ENCODE data around the gene PRSS50.
A peak's percentile ranks its signal among the peaks of the same experiment; 100 is the strongest.

The PRSS50 gene

DNA sequence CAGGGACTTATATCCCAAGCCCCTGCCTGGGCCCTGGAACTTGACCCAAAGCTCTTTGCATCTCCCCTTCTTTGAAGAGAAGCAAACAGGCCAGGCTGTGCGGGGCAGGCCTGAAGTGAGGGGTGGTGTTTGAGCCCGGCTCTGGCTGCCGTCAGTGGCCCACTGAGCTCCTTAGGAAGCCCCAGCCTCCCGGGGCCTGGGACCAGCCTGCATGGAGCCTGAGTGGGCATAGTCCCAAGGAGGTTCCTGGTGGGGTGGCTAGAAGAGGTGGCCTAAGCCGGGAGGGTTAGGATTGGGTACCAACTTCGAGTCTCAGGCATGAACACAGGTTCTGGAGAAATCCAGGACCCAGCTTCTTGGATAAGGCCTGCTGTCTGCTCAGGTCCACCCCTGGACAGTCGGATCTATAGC is 10.1 kb downstream of the PRSS50 start:
- Histone ChIP-seq H2BK5ac (ENCODE audit: low read length) (no peak overlapping the region), H3K9me3 (replicated peaks in 1 of 2; ENCODE audit: control insufficient read depth in 2 of 2, insufficient read depth in 1 of 2, low read depth in 1 of 2, low read length in 2 of 2) (no peaks in the 10 kb centered on the region), H2AFZ (ENCODE audit: low read length) (no peak overlapping the region), H3K9ac (ENCODE audit: low read depth, low read length, poor library complexity) (peak overlapping the region; percentile 22), H3K14ac (ENCODE audit: low read length) (no peak overlapping the region), H3K4me2 (ENCODE audit: insufficient read depth, low read length, poor library complexity, severe bottlenecking) (no peak overlapping the region), H3K4me3 (ENCODE audit: low read length in 2 of 2) (no peak overlapping the region), H2BK15ac (ENCODE audit: low read length) (no peak overlapping the region), H3K27ac (replicated peaks; ENCODE audit: low read length) (no peak overlapping the region), H3K4ac (ENCODE audit: low read length) (no peak overlapping the region), H3K79me1 (ENCODE audit: low read depth, low read length) (no peaks in the 10 kb centered on the region), H3K27me3 (ENCODE audit: control insufficient read depth in 3 of 3, insufficient read depth in 3 of 3, low read depth in 1 of 3, low read length in 3 of 3) (peaks cover 0 to 11% (median 2%) of the 10 kb centered on the region in 3 experiments), H3K18ac (ENCODE audit: low read length) (no peak overlapping the region), H4K8ac (ENCODE audit: low read depth, low read length) (no peak overlapping the region), H3K4me1 (ENCODE audit: control insufficient read depth in 2 of 2, insufficient read depth in 1 of 2, low read depth in 1 of 2, low read length in 2 of 2) (peaks cover 0 to 9% of the 10 kb centered on the region in 2 donors), H3K23ac (ENCODE audit: low read depth, low read length, poor library complexity) (no peak overlapping the region), H4K91ac (ENCODE audit: low read depth, low read length, poor library complexity) (no peak overlapping the region), H2AK5ac (ENCODE audit: low read depth, low read length) (peak overlapping the region; percentile 86), H3K36me3 (replicated peaks in 1 of 2; ENCODE audit: control insufficient read depth in 2 of 2, insufficient read depth in 2 of 2, low read length in 2 of 2) (no peaks in the 10 kb centered on the region), H2BK12ac (ENCODE audit: low read length) (no peak overlapping the region), H2BK120ac (ENCODE audit: low read depth, low read length) (no peak overlapping the region)
- no peak for DNase-seq (ENCODE audit: low spot score)
- WGBS, 2 donors (ENCODE audit: extremely low coverage in 2 of 2, insufficient read length in 2 of 2, insufficient replicate concordance in 1 of 2) = no CpG with 5 or more reads among the region's 7 CpGs

GRCh38 chr3:46706771-46707582 is 10.7 kb downstream of the PRSS50 start:
- no peak for DNase-seq (ENCODE audit: low spot score)

DNA sequence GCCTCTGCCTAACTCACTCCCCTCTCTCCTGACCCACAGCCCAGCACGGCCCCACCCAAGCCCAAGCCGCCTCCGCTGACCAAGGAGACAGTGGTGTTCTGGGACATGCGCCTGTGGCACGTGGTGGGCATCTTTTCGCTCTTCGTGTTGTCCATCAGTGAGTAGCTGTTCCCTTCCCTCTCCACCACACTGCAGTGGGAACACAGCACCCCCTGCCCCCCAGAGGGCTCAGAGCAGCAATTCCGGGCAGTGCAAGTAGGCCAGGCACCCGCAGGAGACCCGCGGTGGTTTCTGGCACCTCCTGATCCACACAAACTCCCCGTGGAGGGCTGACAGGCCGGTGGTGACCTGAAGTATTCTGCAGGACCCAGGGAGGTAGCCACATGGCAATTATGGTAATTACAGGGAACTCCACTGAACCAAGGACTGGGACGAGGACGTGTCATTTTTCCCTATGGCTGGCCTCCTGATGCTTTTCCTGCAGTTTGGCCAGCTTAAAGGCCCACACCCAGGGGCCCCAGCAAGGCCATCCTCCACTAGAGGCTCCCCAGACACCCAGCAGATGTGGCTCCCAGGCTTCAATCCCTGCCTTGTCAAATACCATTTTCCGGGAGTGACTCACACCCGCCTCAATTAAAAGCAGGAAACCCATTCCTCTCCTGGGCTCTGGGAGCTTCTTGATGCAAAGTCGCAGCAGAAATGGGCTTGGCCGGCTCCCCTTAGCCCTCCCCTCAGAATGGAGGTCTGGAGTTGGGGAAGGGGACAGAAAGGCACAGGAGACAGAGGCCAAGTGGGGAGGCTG is 11.7 kb downstream of the PRSS50 start:
- Histone ChIP-seq H3K4me1 (ENCODE audit: control insufficient read depth in 2 of 2, insufficient read depth in 1 of 2, low read depth in 1 of 2, low read length in 2 of 2) (peaks cover 2 to 9% of the 10 kb centered on the region in 2 donors), H3K9me3 (replicated peaks in 1 of 2; ENCODE audit: control insufficient read depth in 2 of 2, insufficient read depth in 1 of 2, low read depth in 1 of 2, low read length in 2 of 2) (no peaks in the 10 kb centered on the region), H3K27ac (replicated peaks; ENCODE audit: low read length) (no peak overlapping the region), H2AK5ac (ENCODE audit: low read depth, low read length) (no peak overlapping the region), H3K14ac (ENCODE audit: low read length) (no peak overlapping the region), H2BK12ac (ENCODE audit: low read length) (no peak overlapping the region), H3K9ac (ENCODE audit: low read depth, low read length, poor library complexity) (no peak overlapping the region), H2BK120ac (ENCODE audit: low read depth, low read length) (no peak overlapping the region), H3K79me1 (ENCODE audit: low read depth, low read length) (no peaks in the 10 kb centered on the region), H2BK15ac (ENCODE audit: low read length) (no peak overlapping the region), H3K23ac (ENCODE audit: low read depth, low read length, poor library complexity) (no peak overlapping the region), H4K91ac (ENCODE audit: low read depth, low read length, poor library complexity) (no peak overlapping the region), H3K18ac (ENCODE audit: low read length) (no peak overlapping the region), H3K4ac (ENCODE audit: low read length) (no peak overlapping the region), H3K36me3 (replicated peaks in 1 of 2; ENCODE audit: control insufficient read depth in 2 of 2, insufficient read depth in 2 of 2, low read length in 2 of 2) (no peaks in the 10 kb centered on the region), H2AFZ (ENCODE audit: low read length) (no peak overlapping the region), H3K4me3 (ENCODE audit: low read length in 2 of 2) (no peak overlapping the region), H3K4me2 (ENCODE audit: insufficient read depth, low read length, poor library complexity, severe bottlenecking) (no peak overlapping the region), H2BK5ac (ENCODE audit: low read length) (no peak overlapping the region), H3K27me3 (ENCODE audit: control insufficient read depth in 3 of 3, insufficient read depth in 3 of 3, low read depth in 1 of 3, low read length in 3 of 3) (peaks cover 0 to 26% (median 6%) of the 10 kb centered on the region in 3 experiments), H4K8ac (ENCODE audit: low read depth, low read length) (no peak overlapping the region)
- no peak for DNase-seq (ENCODE audit: low spot score)
- WGBS, 2 donors (ENCODE audit: extremely low coverage in 2 of 2, insufficient read length in 2 of 2, insufficient replicate concordance in 1 of 2) = no CpG with 5 or more reads among the region's 19 CpGs

More at GRCh38 chr3:46706771-46707582, 10.7 kb downstream of the PRSS50 start:
- Histone ChIP-seq H2BK120ac (ENCODE audit: low read depth, low read length) (no peak overlapping the region), H2BK12ac (ENCODE audit: low read length) (no peak overlapping the region), H3K4me2 (ENCODE audit: insufficient read depth, low read length, poor library complexity, severe bottlenecking) (no peak overlapping the region), H3K79me1 (ENCODE audit: low read depth, low read length) (no peaks in the 10 kb centered on the region), H2BK5ac (ENCODE audit: low read length) (no peak overlapping the region), H3K23ac (ENCODE audit: low read depth, low read length, poor library complexity) (peak overlapping the region; percentile 34), H3K14ac (ENCODE audit: low read length) (no peak overlapping the region), H3K4me1 (ENCODE audit: control insufficient read depth in 2 of 2, insufficient read depth in 1 of 2, low read depth in 1 of 2, low read length in 2 of 2) (peaks cover 0 to 9% of the 10 kb centered on the region in 2 donors), H3K27ac (replicated peaks; ENCODE audit: low read length) (no peak overlapping the region), H3K9me3 (replicated peaks in 1 of 2; ENCODE audit: control insufficient read depth in 2 of 2, insufficient read depth in 1 of 2, low read depth in 1 of 2, low read length in 2 of 2) (no peaks in the 10 kb centered on the region), H4K8ac (ENCODE audit: low read depth, low read length) (no peak overlapping the region), H3K27me3 (ENCODE audit: control insufficient read depth in 3 of 3, insufficient read depth in 3 of 3, low read depth in 1 of 3, low read length in 3 of 3) (peaks cover 0 to 17% (median 2%) of the 10 kb centered on the region in 3 experiments), H3K4me3 (ENCODE audit: low read length in 2 of 2) (no peak overlapping the region), H4K91ac (ENCODE audit: low read depth, low read length, poor library complexity) (no peak overlapping the region), H3K4ac (ENCODE audit: low read length) (no peak overlapping the region), H3K18ac (ENCODE audit: low read length) (peak overlapping the region; percentile 45), H3K9ac (ENCODE audit: low read depth, low read length, poor library complexity) (no peak overlapping the region), H2AK5ac (ENCODE audit: low read depth, low read length) (peak overlapping the region; percentile 86), H2AFZ (ENCODE audit: low read length) (no peak overlapping the region), H2BK15ac (ENCODE audit: low read length) (no peak overlapping the region), H3K36me3 (replicated peaks in 1 of 2; ENCODE audit: control insufficient read depth in 2 of 2, insufficient read depth in 2 of 2, low read length in 2 of 2) (no peaks in the 10 kb centered on the region)
- no CpG with 5 or more reads among the region's 13 CpGs for WGBS, 2 donors (ENCODE audit: extremely low coverage in 2 of 2, insufficient read length in 2 of 2, insufficient replicate concordance in 1 of 2)

DNA sequence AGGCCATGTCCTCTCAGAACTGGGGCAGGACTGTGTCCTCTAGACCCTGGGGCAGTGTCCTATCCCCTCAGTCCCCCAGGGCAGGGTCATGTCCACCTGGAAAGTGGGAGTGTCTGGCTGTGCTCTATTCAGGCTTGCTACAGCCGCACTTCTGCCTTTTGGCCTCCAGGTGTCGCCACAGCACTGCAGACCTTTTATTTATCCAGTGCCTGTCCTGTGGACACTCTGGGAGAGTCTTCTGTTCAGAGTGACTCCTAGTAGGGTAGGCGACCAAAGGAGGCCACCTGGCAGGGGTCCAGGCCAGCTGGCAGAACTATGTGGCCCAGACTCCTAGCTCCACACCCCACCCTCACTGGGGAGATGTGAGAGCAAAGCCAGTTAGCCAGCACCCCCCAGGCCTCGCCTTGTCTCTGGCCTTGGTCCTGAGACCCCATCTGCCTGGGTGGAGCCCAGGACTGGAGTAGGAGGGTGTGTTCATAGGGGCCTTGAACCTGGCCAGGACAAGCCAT is 12.6 kb downstream of the PRSS50 start:
- no peak overlapping the region for H2BK15ac ChIP-seq (ENCODE audit: low read length)
- no peak overlapping the region for H2BK12ac ChIP-seq (ENCODE audit: low read length)
- no peaks in the 10 kb centered on the region for H3K79me1 ChIP-seq (ENCODE audit: low read depth, low read length)
- no peak overlapping the region for H2BK120ac ChIP-seq (ENCODE audit: low read depth, low read length)
- no peak overlapping the region for H3K4me2 ChIP-seq (ENCODE audit: insufficient read depth, low read length, poor library complexity, severe bottlenecking)
- peak; percentile 78 for DNase-seq (ENCODE audit: low spot score)
- no peak overlapping the region for H2AFZ ChIP-seq (ENCODE audit: low read length)
- no CpG with 5 or more reads among the region's 4 CpGs for WGBS, 2 donors (ENCODE audit: extremely low coverage in 2 of 2, insufficient read length in 2 of 2, insufficient replicate concordance in 1 of 2)
- H3K4ac ChIP-seq (ENCODE audit: low read length) = no peak overlapping the region
- H3K4me3 ChIP-seq (ENCODE audit: low read length in 2 of 2) = no peak overlapping the region
- H3K18ac ChIP-seq (ENCODE audit: low read length) = no peak overlapping the region
- no peak overlapping the region for H3K23ac ChIP-seq (ENCODE audit: low read depth, low read length, poor library complexity)
- H3K9me3 ChIP-seq (replicated peaks in 1 of 2; ENCODE audit: control insufficient read depth in 2 of 2, insufficient read depth in 1 of 2, low read depth in 1 of 2, low read length in 2 of 2) = no peaks in the 10 kb centered on the region
- H3K27ac ChIP-seq (replicated peaks; ENCODE audit: low read length) = no peak overlapping the region
- no peak overlapping the region for H2AK5ac ChIP-seq (ENCODE audit: low read depth, low read length)
- H3K14ac ChIP-seq (ENCODE audit: low read length) = no peak overlapping the region
- H4K8ac ChIP-seq (ENCODE audit: low read depth, low read length) = no peak overlapping the region
- H3K9ac ChIP-seq (ENCODE audit: low read depth, low read length, poor library complexity) = no peak overlapping the region
- H3K36me3 ChIP-seq (replicated peaks in 1 of 2; ENCODE audit: control insufficient read depth in 2 of 2, insufficient read depth in 2 of 2, low read length in 2 of 2) = no peaks in the 10 kb centered on the region
- H2BK5ac ChIP-seq (ENCODE audit: low read length) = no peak overlapping the region
- H4K91ac ChIP-seq (ENCODE audit: low read depth, low read length, poor library complexity) = no peak overlapping the region
- H3K27me3 ChIP-seq (ENCODE audit: control insufficient read depth in 3 of 3, insufficient read depth in 3 of 3, low read depth in 1 of 3, low read length in 3 of 3) = peaks cover 0 to 35% (median 6%) of the 10 kb centered on the region in 3 experiments
- H3K4me1 ChIP-seq (ENCODE audit: control insufficient read depth in 2 of 2, insufficient read depth in 1 of 2, low read depth in 1 of 2, low read length in 2 of 2) = peaks cover 2 to 12% of the 10 kb centered on the region in 2 donors
